ENCODE data around the gene CFP.
"Not testable (repeated sequence)": the region's sequence is repeated elsewhere in the genome, so short reads cannot be mapped to it uniquely, and the experiment has no call there.

Gene CFP

GRCh38 chrX:47637546-47638195, 7.9 kb upstream of the CFP start:
- DNase-seq, result no peak

GRCh38 chrX:47634871-47635575, 5.3 kb upstream of the CFP start:
- DNase-seq, result no peak

- DNase-seq, result no peak
Measured at GRCh38 chrX:47633689-47634590, 4.2 kb upstream of the CFP start.

GRCh38 chrX:47632666-47633065, 2.9 kb upstream of the CFP start:
- DNase-seq, result no peak

GRCh38 chrX:47631676-47632075, 1.9 kb upstream of the CFP start:
- no peak for DNase-seq

GRCh38 chrX:47628982-47629381, 748 bp downstream of the CFP start:
- DNase-seq, result no peak

GRCh38 chrX:47625365-47625764, 4.4 kb downstream of the CFP start:
- no peak for DNase-seq

- DNase-seq, result peak; percentile 52
Measured at GRCh38 chrX:47623540-47624027, 6.1 kb downstream of the CFP start.

- DNase-seq, result no peak
Measured at GRCh38 chrX:47621851-47622250, 7.9 kb downstream of the CFP start.

- DNase-seq, result no peak
Measured at GRCh38 chrX:47620303-47620685, 9.4 kb downstream of the CFP start.

GRCh38 chrX:47619486-47620302, 10.0 kb downstream of the CFP start, which contains the start of gene SYN1:
Gene SYN1 (minus strand): TSS chrX:47619857. CDS start chrX:47619728, 129 bp downstream.
- DNase-seq, result peak; percentile 18

- DNase-seq, result no peak
Measured at GRCh38 chrX:47618923-47619485, 10.7 kb downstream of the CFP start.

GRCh38 chrX:47614618-47615017, 15.1 kb downstream of the CFP start:
- no peak for DNase-seq

- DNase-seq, result no peak
Measured at GRCh38 chrX:47613082-47613481, 16.6 kb downstream of the CFP start.

- DNase-seq, result no peak
Measured at GRCh38 chrX:47612418-47612817, 17.3 kb downstream of the CFP start.

- no peak for DNase-seq
Measured at GRCh38 chrX:47611926-47612325, 17.8 kb downstream of the CFP start.

- no peak for DNase-seq
Measured at GRCh38 chrX:47611489-47611888, 18.2 kb downstream of the CFP start.

- no peak for DNase-seq
Measured at GRCh38 chrX:47610511-47610910, 19.2 kb downstream of the CFP start.

GRCh38 chrX:47608130-47608810, 21.5 kb downstream of the CFP start:
- no peak for DNase-seq

- DNase-seq, result no peak
Measured at GRCh38 chrX:47607091-47607490, 22.6 kb downstream of the CFP start.

GRCh38 chrX:47605024-47605423, 24.7 kb downstream of the CFP start:
- DNase-seq, result no peak

GRCh38 chrX:47603125-47603524, 26.6 kb downstream of the CFP start:
- not testable (repeated sequence) for DNase-seq
